GM21717 (cell line): ENCODE measurements around the gene TIMM23.
"Not testable (repeated sequence)": the region's sequence is repeated elsewhere in the genome, so short reads cannot be mapped to it uniquely, and the experiment has no call there.

Experiments used
- ATAC-seq: cut with Tn5 transposase; IDR thresholded peaks from one replicate; pipeline ENCODE4 v1.9.1; 2021; ENCODE audit warnings: mild to moderate bottlenecking, moderate library complexity; ENCODE audit not compliant: unreplicated experiment

Gene TIMM23

GRCh38 chr10:46020344-46020657 is 48.0 kb downstream of the TIMM23 start:
- ATAC-seq = no peak

GRCh38 chr10:46022978-46023702 is 50.9 kb downstream of the TIMM23 start:
- ATAC-seq = peak; percentile 84

GRCh38 chr10:46024948-46025347 is 52.7 kb downstream of the TIMM23 start:
- ATAC-seq = no peak

GRCh38 chr10:46025406-46025805 is 53.1 kb downstream of the TIMM23 start:
- ATAC-seq = no peak

- no peak for ATAC-seq
Measured at GRCh38 chr10:46026106-46026505, 53.8 kb downstream of the TIMM23 start.

GRCh38 chr10:46028584-46029460 is 56.5 kb downstream of the TIMM23 start:
- ATAC-seq = peak; percentile 41

GRCh38 chr10:46029461-46030030 is 57.3 kb downstream of the TIMM23 start:
- ATAC-seq = no peak

- ATAC-seq = peak; percentile 96
Measured at GRCh38 chr10:46030091-46030937, 58.0 kb downstream of the TIMM23 start, which contains the start of gene NCOA4. NCOA4 (minus strand) TSS chr10:46030623; CDS start chr10:46016680, 13,943 bp downstream.

GRCh38 chr10:46031648-46032532 is 59.6 kb downstream of the TIMM23 start:
- ATAC-seq = no peak

GRCh38 chr10:46033602-46034011 is 61.3 kb downstream of the TIMM23 start:
- no peak for ATAC-seq

- no peak for ATAC-seq
Measured at GRCh38 chr10:46035923-46036849, 63.9 kb downstream of the TIMM23 start.

- ATAC-seq = no peak
Measured at GRCh38 chr10:46037107-46037825, 65.0 kb downstream of the TIMM23 start.

GRCh38 chr10:46040004-46040403 is 67.7 kb downstream of the TIMM23 start:
- no peak for ATAC-seq

- ATAC-seq = no peak
Measured at GRCh38 chr10:46042527-46042926, 70.2 kb downstream of the TIMM23 start.

- ATAC-seq = no peak
Measured at GRCh38 chr10:46046261-46046660, 74.0 kb downstream of the TIMM23 start, which contains the start of gene MSMB. MSMB (minus strand) TSS chr10:46046269; CDS start chr10:46046237, 32 bp downstream.

GRCh38 chr10:46048152-46048551 is 75.9 kb downstream of the TIMM23 start:
- ATAC-seq = no peak

GRCh38 chr10:46049497-46049831 is 77.2 kb downstream of the TIMM23 start:
- ATAC-seq = not testable (repeated sequence)
